Neuronal stem cell (in vitro differentiated cells): Measurements from ENCODE around the gene FMO1.
A peak's percentile ranks its signal among the peaks of the same experiment; 100 is the strongest.

Experiments used
- DNase-seq: peaks from one replicate; pipeline ENCODE4 v3.0.0-alpha.2; 2013; ENCODE audit warnings: low spot score
- H2AFZ ChIP-seq: one replicate; pipeline ENCODE4 v1.6.1; 2013; ENCODE audit warnings: mild to moderate bottlenecking, low read length, inconsistent platforms
- H2AK5ac ChIP-seq: 2 replicates; pipeline ENCODE4 v1.6.1; 2013; ENCODE audit warnings: low read depth, mild to moderate bottlenecking, inconsistent platforms, low read length, moderate library complexity, mixed read lengths
- H2BK120ac ChIP-seq: 2 replicates; pipeline ENCODE4 v1.6.1; 2013; ENCODE audit warnings: low read depth, mild to moderate bottlenecking, inconsistent platforms, low read length, moderate library complexity, mixed read lengths
- H2BK12ac ChIP-seq: one replicate; pipeline ENCODE4 v1.6.1; 2013; ENCODE audit warnings: low read length, inconsistent platforms
- H2BK15ac ChIP-seq: 2 replicates; pipeline ENCODE4 v1.6.1; 2013; ENCODE audit warnings: mild to moderate bottlenecking, low read length, inconsistent platforms, mixed read lengths
- H2BK5ac ChIP-seq: one replicate; pipeline ENCODE4 v1.6.1; 2013; ENCODE audit warnings: inconsistent platforms, mild to moderate bottlenecking, low read length, moderate library complexity
- H3K14ac ChIP-seq: one replicate; pipeline ENCODE4 v1.6.1; 2013; ENCODE audit warnings: low read length, inconsistent platforms
- H3K18ac ChIP-seq: 2 replicates; pipeline ENCODE4 v1.6.1; 2013; ENCODE audit warnings: low read length, inconsistent platforms
- H3K23ac ChIP-seq: 2 replicates; pipeline ENCODE4 v1.6.1; 2013; ENCODE audit warnings: low read depth, mild to moderate bottlenecking, mixed read lengths, low read length, inconsistent platforms; ENCODE audit not compliant: poor library complexity
- H3K27ac ChIP-seq: replicated peaks from 3 replicates; pipeline ENCODE4 v1.5.1; 2013; ENCODE audit warnings: low read length, inconsistent platforms
- H3K27me3 ChIP-seq, 3 experiments: 2 replicates each; pipeline ENCODE4 v1.6.1; 2013; ENCODE audit warnings: low read length in 3 of 3, mild to moderate bottlenecking in 2 of 3, inconsistent platforms in 1 of 3, low read depth in 1 of 3, mixed read lengths in 1 of 3, moderate library complexity in 1 of 3; ENCODE audit not compliant: control insufficient read depth in 3 of 3, insufficient read depth in 3 of 3
- H3K36me3 ChIP-seq, 2 donors: replicated peaks in 1 of 2; 2 replicates each; pipeline ENCODE4 v1.6.1; 2013; ENCODE audit warnings: low read length in 2 of 2; ENCODE audit not compliant: control insufficient read depth in 2 of 2, insufficient read depth in 2 of 2
- H3K4ac ChIP-seq: 2 replicates; pipeline ENCODE4 v1.6.1; 2013; ENCODE audit warnings: inconsistent platforms, mild to moderate bottlenecking, low read length, moderate library complexity
- H3K4me1 ChIP-seq, 2 donors: 1 replicate in 1 of 2; 2 replicates in 1 of 2; pipeline ENCODE4 v1.6.1; 2013; ENCODE audit warnings: low read length in 2 of 2, low read depth in 1 of 2; ENCODE audit not compliant: control insufficient read depth in 2 of 2, insufficient read depth in 1 of 2
- H3K4me2 ChIP-seq: one replicate; pipeline ENCODE4 v1.6.1; 2013; ENCODE audit warnings: mild to moderate bottlenecking, low read length, inconsistent platforms; ENCODE audit not compliant: insufficient read depth, poor library complexity, severe bottlenecking
- H3K4me3 ChIP-seq, 2 donors: 2 replicates each; pipeline ENCODE4 v1.5.1; 2013; ENCODE audit warnings: low read length in 2 of 2, mild to moderate bottlenecking in 2 of 2, inconsistent platforms in 1 of 2, moderate library complexity in 1 of 2
- H3K79me1 ChIP-seq: one replicate; pipeline ENCODE4 v1.6.1; 2013; ENCODE audit warnings: low read depth, mild to moderate bottlenecking, inconsistent platforms, low read length, moderate library complexity
- H3K9ac ChIP-seq: one replicate; pipeline ENCODE4 v1.6.1; 2013; ENCODE audit warnings: mild to moderate bottlenecking, low read depth, low read length, inconsistent platforms; ENCODE audit not compliant: poor library complexity
- H3K9me3 ChIP-seq, 2 donors: replicated peaks in 1 of 2; 2 replicates each; pipeline versions ENCODE3 to v1.6.1; 2013; ENCODE audit warnings: low read length in 2 of 2, mild to moderate bottlenecking in 2 of 2, inconsistent platforms in 1 of 2, low read depth in 1 of 2, mixed read lengths in 1 of 2, moderate library complexity in 1 of 2; ENCODE audit not compliant: control insufficient read depth in 2 of 2, insufficient read depth in 1 of 2
- H4K8ac ChIP-seq: one replicate; pipeline ENCODE4 v1.6.1; 2013; ENCODE audit warnings: low read depth, mild to moderate bottlenecking, inconsistent platforms, low read length, moderate library complexity
- H4K91ac ChIP-seq: one replicate; pipeline ENCODE4 v1.6.1; 2013; ENCODE audit warnings: low read length, low read depth, mild to moderate bottlenecking, inconsistent platforms; ENCODE audit not compliant: poor library complexity
- WGBS, 2 donors: extraction: QIAGEN DNeasy Blood & Tissue Kit; methylation state at CpG; one replicate each; pipeline ENCODE4 v1.1.7; 2013; ENCODE audit warnings: missing lambda C conversion rate in 2 of 2, mixed read lengths in 1 of 2; ENCODE audit not compliant: insufficient read length in 2 of 2, insufficient replicate concordance in 1 of 2; ENCODE audit errors: extremely low coverage in 2 of 2; 5-methylcytosine and 5-hydroxymethylcytosine counted together

FMO1 gene

GRCh38 chr1:171217658-171218443 lies 30.4 kb upstream of the FMO1 start:
- no peak overlapping the region for H3K9ac ChIP-seq
- H3K36me3 ChIP-seq, result no peaks in the 10 kb centered on the region
- H2BK15ac ChIP-seq, result no peak overlapping the region
- no peak overlapping the region for H3K4me2 ChIP-seq
- H2BK12ac ChIP-seq, result no peak overlapping the region
- H2BK120ac ChIP-seq, result no peak overlapping the region
- no peak overlapping the region for H2AFZ ChIP-seq
- no peak overlapping the region for H4K91ac ChIP-seq
- no peak for DNase-seq
- no CpG with 5 or more reads among the region's 9 CpGs for WGBS, 2 donors
- H3K14ac ChIP-seq, result no peak overlapping the region
- H3K27ac ChIP-seq, result no peak overlapping the region
- no peaks in the 10 kb centered on the region for H3K79me1 ChIP-seq
- peaks cover 6 to 12% of the 10 kb centered on the region in 2 donors for H3K4me1 ChIP-seq
- no peak overlapping the region for H3K4ac ChIP-seq
- peak overlapping the region; percentile 78 for H3K18ac ChIP-seq
- H3K27me3 ChIP-seq, result no peaks in the 10 kb centered on the region
- no peak overlapping the region for H3K23ac ChIP-seq
- H3K4me3 ChIP-seq, result no peak overlapping the region
- no peak overlapping the region for H4K8ac ChIP-seq
- H3K9me3 ChIP-seq, result peaks cover 0 to 4% of the 10 kb centered on the region in 2 donors
- no peak overlapping the region for H2BK5ac ChIP-seq
- H2AK5ac ChIP-seq, result peak overlapping the region; percentile 82

- no peak overlapping the region for H3K14ac ChIP-seq
- H2AFZ ChIP-seq, result no peak overlapping the region
- H2AK5ac ChIP-seq, result peak overlapping the region; percentile 82
- no peaks in the 10 kb centered on the region for H3K79me1 ChIP-seq
- no CpG with 5 or more reads among the region's 1 CpG for WGBS, 2 donors
- peaks cover 4 to 6% of the 10 kb centered on the region in 2 donors for H3K4me1 ChIP-seq
- H2BK5ac ChIP-seq, result no peak overlapping the region
- H4K8ac ChIP-seq, result no peak overlapping the region
- no peaks in the 10 kb centered on the region for H3K27me3 ChIP-seq
- no peak overlapping the region for H4K91ac ChIP-seq
- peaks cover 0 to 4% of the 10 kb centered on the region in 2 donors for H3K9me3 ChIP-seq
- no peak overlapping the region for H3K18ac ChIP-seq
- H3K23ac ChIP-seq, result no peak overlapping the region
- no peak overlapping the region for H2BK15ac ChIP-seq
- no peak overlapping the region for H3K4me2 ChIP-seq
- no peak for DNase-seq
- H3K9ac ChIP-seq, result no peak overlapping the region
- H3K36me3 ChIP-seq, result no peaks in the 10 kb centered on the region
- H3K27ac ChIP-seq, result no peak overlapping the region
- H3K4ac ChIP-seq, result no peak overlapping the region
- H3K4me3 ChIP-seq, result no peak overlapping the region
- H2BK12ac ChIP-seq, result no peak overlapping the region
- H2BK120ac ChIP-seq, result no peak overlapping the region
Observed at GRCh38 chr1:171218661-171219060, 29.6 kb upstream of the FMO1 start.

- H3K36me3 ChIP-seq, result no peaks in the 10 kb centered on the region
- H3K4me1 ChIP-seq, result peaks cover 4 to 6% of the 10 kb centered on the region in 2 donors
- no peak overlapping the region for H2AK5ac ChIP-seq
- no peak overlapping the region for H3K18ac ChIP-seq
- no peaks in the 10 kb centered on the region for H3K79me1 ChIP-seq
- no peak overlapping the region for H2BK15ac ChIP-seq
- no peak overlapping the region for H3K4me3 ChIP-seq
- DNase-seq, result no peak
- no peak overlapping the region for H4K91ac ChIP-seq
- no peak overlapping the region for H2BK120ac ChIP-seq
- no peak overlapping the region for H3K14ac ChIP-seq
- H2AFZ ChIP-seq, result peak overlapping the region; percentile 96
- H3K27me3 ChIP-seq, result no peaks in the 10 kb centered on the region
- no peak overlapping the region for H3K23ac ChIP-seq
- no peak overlapping the region for H2BK5ac ChIP-seq
- H3K4me2 ChIP-seq, result peak overlapping the region; percentile 22
- no peak overlapping the region for H3K4ac ChIP-seq
- WGBS, 2 donors, result no CpG with 5 or more reads among the region's 2 CpGs
- peak overlapping the region; percentile 71 for H3K27ac ChIP-seq
- H4K8ac ChIP-seq, result no peak overlapping the region
- no peak overlapping the region for H3K9ac ChIP-seq
- H2BK12ac ChIP-seq, result no peak overlapping the region
- peaks cover 0 to 4% of the 10 kb centered on the region in 2 donors for H3K9me3 ChIP-seq
Observed at GRCh38 chr1:171219346-171220080, 28.8 kb upstream of the FMO1 start.

- Histone ChIP-seq H3K9me3 (peaks cover 0 to 4% of the 10 kb centered on the region in 2 donors), H4K91ac (no peak overlapping the region), H3K79me1 (no peaks in the 10 kb centered on the region), H3K23ac (no peak overlapping the region), H3K27me3 (no peaks in the 10 kb centered on the region), H3K4me1 (peaks cover 4 to 6% of the 10 kb centered on the region in 2 donors), H2BK12ac (no peak overlapping the region), H3K36me3 (no peaks in the 10 kb centered on the region), H2AK5ac (no peak overlapping the region), H3K27ac (peak overlapping the region; percentile 83), H3K14ac (no peak overlapping the region), H2BK5ac (no peak overlapping the region), H3K4me2 (peak overlapping the region; percentile 22), H4K8ac (no peak overlapping the region), H3K18ac (no peak overlapping the region), H2BK15ac (no peak overlapping the region), H2AFZ (peak overlapping the region; percentile 96), H3K9ac (no peak overlapping the region), H3K4me3 (peak overlapping the region in 1 of 2 donors; percentile 38), H2BK120ac (no peak overlapping the region), H3K4ac (no peak overlapping the region)
- peak; percentile 80 for DNase-seq
- WGBS, 2 donors, result no CpG with 5 or more reads among the region's 2 CpGs
Observed at GRCh38 chr1:171220081-171220420, 28.2 kb upstream of the FMO1 start.
